Vagina (tissue), 2 donors: ENCODE measurements around the gene CLN6.

Experiments used
- CTCF ChIP-seq, 3 experiments: fragments of 450-650 bp in 2 of 3; fragments of 200-600 bp in 1 of 3; sonication (generic) in 1 of 3; IDR thresholded peaks; one replicate each; pipeline ENCODE4 v1.5.1; 2017 to 2019; ENCODE audit warnings: antibody characterized with exemption in 3 of 3, mild to moderate bottlenecking in 2 of 3, moderate library complexity in 2 of 3
- POLR2A ChIP-seq, 2 donors: fragments of 450-650 bp; IDR thresholded peaks; one replicate each; pipeline ENCODE4 v1.6.1; 2017; ENCODE audit warnings: antibody characterized with exemption in 2 of 2, mild to moderate bottlenecking in 2 of 2, moderate library complexity in 2 of 2
- POLR2AphosphoS5 ChIP-seq, 2 donors: sonication (generic); formaldehyde crosslinking; IDR thresholded peaks; one replicate each; pipeline ENCODE4 v1.9.0; 2017; ENCODE audit warnings: antibody characterized with exemption in 2 of 2, mild to moderate bottlenecking in 2 of 2, low read depth in 1 of 2; ENCODE audit not compliant: insufficient read depth in 1 of 2

DNA sequence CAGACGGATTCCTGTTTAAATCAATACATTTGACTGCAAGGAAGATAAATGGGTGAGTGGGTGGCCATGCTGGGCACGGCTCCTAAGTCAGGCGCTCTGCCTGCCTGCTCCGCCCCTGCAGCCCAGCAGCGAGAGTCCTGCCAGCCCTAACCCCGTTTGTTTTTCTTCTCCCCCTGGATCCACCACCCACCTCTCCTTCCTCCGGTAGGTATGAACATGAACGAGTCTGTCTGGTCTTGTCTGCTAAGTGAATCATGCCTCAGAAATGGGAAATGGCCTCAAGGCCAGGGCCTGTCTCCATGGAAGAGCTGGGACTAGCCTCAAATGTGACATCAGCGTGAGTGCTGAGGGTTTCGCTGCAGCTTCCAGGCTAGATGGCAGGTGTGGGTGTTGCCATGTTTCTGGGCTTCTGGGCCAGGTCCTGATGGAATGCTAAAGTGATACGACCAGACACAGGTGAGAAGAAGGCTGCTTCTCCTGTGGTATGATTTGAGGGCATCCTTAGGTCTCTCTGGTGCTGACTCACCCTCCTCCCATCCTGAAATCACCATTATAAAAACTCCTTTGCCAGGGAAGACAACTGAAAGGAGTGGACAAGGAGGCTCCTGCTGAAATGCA, 42.4 kb upstream of the CLN6 start:
- TF ChIP-seq CTCF (IDR thresholded peaks at IDR 0.05) (no peak), POLR2AphosphoS5 (IDR thresholded peaks at IDR 0.05; ENCODE audit: insufficient read depth in 1 of 2, low read depth in 1 of 2) (peak; percentile 50 to 78), POLR2A (IDR thresholded peaks at IDR 0.05) (no peak)
